K562 (cell line): Measurements from ENCODE around the gene PLK5. TPM values are rescaled to one million over a fixed set of nuclear protein-coding genes. Genes with fewer than 3 reads are reported as not detected.

Experiments
- ARID2 ChIP-seq: fragments of 450-650 bp; IDR thresholded peaks from 2 replicates; pipeline ENCODE4 v1.6.1; 2017; ENCODE audit warnings: antibody characterized with exemption, mild to moderate bottlenecking
- E2F8 ChIP-seq: fragments of 450-650 bp; IDR thresholded peaks from 2 replicates; pipeline ENCODE4 v1.7.1; 2018; ENCODE audit warnings: mild to moderate bottlenecking, low read depth; ENCODE audit not compliant: partially characterized antibody
- RAD51 ChIP-seq: fragments of 450-650 bp; IDR thresholded peaks from 2 replicates; pipeline ENCODE4 v1.7.1; 2016; ENCODE audit warnings: low read depth, mild to moderate bottlenecking, borderline replicate concordance
- RFX7 ChIP-seq: fragments of 250-450 bp; sonication (Bioruptor Pico); IDR thresholded peaks from 2 replicates; pipeline ENCODE4 v1.5.1; 2021; ENCODE audit warnings: mild to moderate bottlenecking
- RNF2 ChIP-seq: sonication (generic); IDR thresholded peaks from 2 replicates; pipeline ENCODE4 v1.6.1; 2016
- STAG1 ChIP-seq: sonication (generic); formaldehyde crosslinking; IDR thresholded peaks from 2 replicates; pipeline ENCODE4 v1.5.0; 2020; ENCODE audit warnings: missing genetic modification reagents, borderline replicate concordance
- TSC22D4 ChIP-seq: fragments of 450-650 bp; IDR thresholded peaks from 2 replicates; pipeline ENCODE4 v1.6.1; 2016; ENCODE audit warnings: missing genetic modification characterization, missing biosample characterization, control low read depth
- TSHZ1 ChIP-seq: fragments of 250-450 bp; sonication (Bioruptor Pico); IDR thresholded peaks from 2 replicates; pipeline ENCODE4 v1.4.0; 2020; ENCODE audit warnings: mild to moderate bottlenecking, moderate library complexity
- ZBTB33 ChIP-seq: sonication (generic); formaldehyde crosslinking; IDR thresholded peaks from 2 replicates; pipeline ENCODE4 v1.8.1; 2023; ENCODE audit warnings: mild to moderate bottlenecking, missing genetic modification reagents
- ZNF3 ChIP-seq: fragments of 250-450 bp; sonication (Bioruptor Pico); IDR thresholded peaks from 2 replicates; pipeline ENCODE4 v1.5.0; 2021; ENCODE audit warnings: mild to moderate bottlenecking, moderate library complexity
- ZNF444 ChIP-seq: fragments of 250-450 bp; sonication (Bioruptor Pico); IDR thresholded peaks from 2 replicates; pipeline ENCODE4 v1.4.0; 2020; ENCODE audit warnings: mild to moderate bottlenecking, moderate library complexity
- ZNF561 ChIP-seq: fragments of 450-650 bp; formaldehyde crosslinking; conservative IDR thresholded peaks from 2 replicates; pipeline ENCODE4 v1.4.0; 2020; ENCODE audit warnings: mild to moderate bottlenecking, moderate library complexity
- ZNF586 ChIP-seq: fragments of 450-650 bp; formaldehyde crosslinking; conservative IDR thresholded peaks from 2 replicates; pipeline ENCODE4 v1.4.0; 2020; ENCODE audit warnings: mild to moderate bottlenecking, moderate library complexity
- polyA plus RNA-seq, 8 experiments: library from polyadenylated mRNA; depleted of rRNA in 4 of 8; stranded (reverse) in 5 of 8; unstranded in 3 of 8; fragments of >200 nt; fragmentation: Nextera tagmentation in 2 of 8; fragmentation: Illumina TruSeq in 1 of 8; extraction: Ambion mirVana in 2 of 8; extraction: Trizol in 1 of 8; gene quantifications; 2 replicates each; pipeline versions ENCODE4 v1.2.1 to v1.2.3, GENCODE V29; 2011 to 2014; ENCODE audit warnings: inconsistent platforms in 1 of 8, missing spikeins in 1 of 8
- total RNA-seq, 7 experiments: library from RNA; depleted of rRNA in 6 of 7; stranded (reverse); fragments of >200 nt in 6 of 7; fragmentation: Illumina TruSeq in 2 of 7; extraction: Trizol in 2 of 7; gene quantifications; 2 replicates each; pipeline versions ENCODE4 v1.2.1 to v1.2.3, GENCODE V29; 2011 to 2021; ENCODE audit warnings: low replicate concordance in 1 of 7
- TF ChIP-seq, protein P1 (sequence below): sonication (generic); formaldehyde crosslinking; IDR thresholded peaks from 2 replicates; pipeline ENCODE4 v1.5.0; 2020; ENCODE audit warnings: missing genetic modification reagents
- TF ChIP-seq, protein P2 (sequence below): fragments of 450-650 bp; IDR thresholded peaks from 2 replicates; pipeline ENCODE4 v1.6.1; 2016; ENCODE audit warnings: borderline replicate concordance

PLK5 gene
- total and polyA plus RNA-seq, 9 of the 15 experiments (the other 6 are each of a cell fraction or from before 2014, with no cell fraction given) = 0.04 to 0.23 (median 0.11) TPM; not detected in 5

DNA sequence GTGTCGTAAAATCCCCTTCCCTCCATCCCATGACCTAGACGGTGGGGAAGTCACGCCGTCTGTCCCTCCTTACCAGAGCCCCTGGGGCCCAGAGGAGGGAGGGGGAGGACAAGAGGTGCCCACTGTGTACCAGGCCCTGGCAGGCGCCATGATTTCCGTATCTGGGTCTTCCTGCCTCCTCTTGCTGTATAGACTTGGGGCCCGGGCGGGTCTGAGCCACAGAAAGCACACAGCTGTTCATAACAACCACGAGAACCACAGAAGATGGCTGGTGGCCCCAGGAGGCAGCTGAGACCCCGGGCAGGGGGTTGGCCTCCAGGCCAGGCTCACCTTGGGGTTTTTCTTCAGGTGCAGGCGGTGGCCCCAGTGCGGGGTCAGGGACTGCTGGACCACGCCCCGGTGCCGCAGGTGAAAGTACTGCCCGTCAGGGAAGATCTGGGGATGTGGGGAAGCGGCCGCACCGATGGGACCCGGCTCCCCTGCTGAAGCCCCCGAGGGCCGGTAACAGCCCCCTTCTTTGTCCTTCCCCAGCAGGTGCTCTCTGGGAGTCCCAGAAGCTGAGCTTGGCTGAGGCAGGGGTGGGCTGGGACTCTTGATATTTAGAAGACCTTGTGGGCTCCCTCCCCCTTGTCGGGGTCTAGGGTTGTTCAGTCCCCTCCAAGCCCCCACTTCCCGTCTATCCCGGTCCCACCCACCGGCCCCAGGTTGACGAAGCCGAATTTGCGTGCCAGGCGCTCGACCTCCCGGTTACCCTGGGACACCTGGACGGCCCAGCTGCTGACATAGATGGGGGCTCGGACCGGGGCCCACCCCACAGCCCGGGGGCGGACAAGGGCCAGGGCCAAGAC lies 34.2 kb upstream of the PLK5 start (continued):
- no peak for TF ChIP-seq TSHZ1 (CRISPR knock-in tag)
- no peak for TF ChIP-seq RFX7 (CRISPR knock-in tag)
- TF ChIP-seq ZNF3 (CRISPR knock-in tag) = no peak
- TF ChIP-seq RNF2 = no peak
- TF ChIP-seq, protein P1, sequence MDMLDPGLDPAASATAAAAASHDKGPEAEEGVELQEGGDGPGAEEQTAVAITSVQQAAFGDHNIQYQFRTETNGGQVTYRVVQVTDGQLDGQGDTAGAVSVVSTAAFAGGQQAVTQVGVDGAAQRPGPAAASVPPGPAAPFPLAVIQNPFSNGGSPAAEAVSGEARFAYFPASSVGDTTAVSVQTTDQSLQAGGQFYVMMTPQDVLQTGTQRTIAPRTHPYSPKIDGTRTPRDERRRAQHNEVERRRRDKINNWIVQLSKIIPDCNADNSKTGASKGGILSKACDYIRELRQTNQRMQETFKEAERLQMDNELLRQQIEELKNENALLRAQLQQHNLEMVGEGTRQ (CRISPR knock-in tag) = no peak
- no peak for TF ChIP-seq ZNF586 (CRISPR knock-in tag)
- TF ChIP-seq, protein P2, sequence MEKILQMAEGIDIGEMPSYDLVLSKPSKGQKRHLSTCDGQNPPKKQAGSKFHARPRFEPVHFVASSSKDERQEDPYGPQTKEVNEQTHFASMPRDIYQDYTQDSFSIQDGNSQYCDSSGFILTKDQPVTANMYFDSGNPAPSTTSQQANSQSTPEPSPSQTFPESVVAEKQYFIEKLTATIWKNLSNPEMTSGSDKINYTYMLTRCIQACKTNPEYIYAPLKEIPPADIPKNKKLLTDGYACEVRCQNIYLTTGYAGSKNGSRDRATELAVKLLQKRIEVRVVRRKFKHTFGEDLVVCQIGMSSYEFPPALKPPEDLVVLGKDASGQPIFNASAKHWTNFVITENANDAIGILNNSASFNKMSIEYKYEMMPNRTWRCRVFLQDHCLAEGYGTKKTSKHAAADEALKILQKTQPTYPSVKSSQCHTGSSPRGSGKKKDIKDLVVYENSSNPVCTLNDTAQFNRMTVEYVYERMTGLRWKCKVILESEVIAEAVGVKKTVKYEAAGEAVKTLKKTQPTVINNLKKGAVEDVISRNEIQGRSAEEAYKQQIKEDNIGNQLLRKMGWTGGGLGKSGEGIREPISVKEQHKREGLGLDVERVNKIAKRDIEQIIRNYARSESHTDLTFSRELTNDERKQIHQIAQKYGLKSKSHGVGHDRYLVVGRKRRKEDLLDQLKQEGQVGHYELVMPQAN = no peak
- TF ChIP-seq STAG1 (CRISPR knock-in tag) = no peak
- TF ChIP-seq RAD51 = no peak
- TF ChIP-seq ZBTB33 (CRISPR knock-in tag) = no peak
- no peak for TF ChIP-seq TSC22D4
- TF ChIP-seq ZNF444 (CRISPR knock-in tag) = no peak
- no peak for TF ChIP-seq ZNF561 (CRISPR knock-in tag)
- no peak for TF ChIP-seq E2F8
- TF ChIP-seq ARID2 = no peak
